HepG2 (cell line): ENCODE results near the gene ITGB5. TPM values are rescaled to one million over a fixed set of nuclear protein-coding genes. Genes with fewer than 3 reads are reported as not detected.

Experiments
- ATAC-seq: fragments of 200-7000 bp; cut with Tn5 transposase; 3 replicates; pipeline ENCODE4 v1.9.1; 2020; ENCODE audit warnings: mild to moderate bottlenecking, moderate library complexity
- BruUV-seq: library from RNA; stranded (reverse); fragments of 400-500 nt; replicated peaks from 2 replicates; lab custom pipeline; 2021; lab: Mats Ljungman, UMichigan
- CTCF ChIA-PET: fragments of 300-600 bp; formaldehyde crosslinking; extraction: SDS; loops from one replicate; lab custom pipeline; 2021; ENCODE audit warnings: low total read pairs, inconsistent platforms, low intra/inter-chr PET ratio; lab: Yijun Ruan, JAX
- POLR2A ChIA-PET: fragments of 350-600 bp; sonication (Branson Sonifier 250); formaldehyde crosslinking; loops from one replicate; lab custom pipeline; 2020; ENCODE audit warnings: antibody characterized with exemption, inconsistent platforms; lab: Yijun Ruan, JAX
- DNase-seq: peaks from one replicate; pipeline ENCODE4 v3.0.0-alpha.2; 2015; ENCODE audit warnings: low spot score
- FAIRE-seq: peaks from 3 replicates; lab custom pipeline; 2011; peaks lifted over from hg19 to GRCh38; lab: Jason Lieb, UNC
- H2AFZ ChIP-seq: one replicate; pipeline ENCODE4 v1.6.1; 2011; ENCODE audit warnings: low read length, inconsistent platforms
- H3K27ac ChIP-seq: fragments of 300-600 bp; 3 replicates; pipeline ENCODE4 v1.8.0; 2011; ENCODE audit warnings: mixed run types, mild to moderate bottlenecking, mixed read lengths, low read length, inconsistent platforms; ENCODE audit not compliant: insufficient read depth; ENCODE audit errors: extremely low read length
- H3K27me3 ChIP-seq, 2 experiments: fragments of 200-600 bp in 1 of 2; 2 replicates in 1 of 2; 3 replicates in 1 of 2; pipeline versions ENCODE4 v1.6.0 to v1.8.0; 2011; ENCODE audit warnings: low read length in 2 of 2, mild to moderate bottlenecking in 2 of 2, moderate library complexity in 2 of 2, inconsistent platforms in 1 of 2; ENCODE audit not compliant: insufficient read depth in 2 of 2, control insufficient read depth in 1 of 2
- H3K36me3 ChIP-seq, 2 experiments: fragments of 200-600 bp in 1 of 2; replicated peaks in 1 of 2; 2 replicates in 1 of 2; 3 replicates in 1 of 2; pipeline versions ENCODE4 v1.5.1 to v1.8.0; 2011; ENCODE audit warnings: low read length in 2 of 2, inconsistent platforms in 1 of 2; ENCODE audit not compliant: insufficient read depth in 2 of 2, control insufficient read depth in 1 of 2
- H3K4me1 ChIP-seq: 2 replicates; pipeline ENCODE4 v1.5.1; 2012; ENCODE audit warnings: low read length, inconsistent platforms; ENCODE audit not compliant: insufficient read depth
- H3K4me2 ChIP-seq: 2 replicates; pipeline ENCODE4 v1.6.0; 2011; ENCODE audit warnings: low read depth, low read length, inconsistent platforms
- H3K4me3 ChIP-seq, 3 experiments: fragments of 200-600 bp in 1 of 3; sonication (generic), shearing (Covaris generic) in 1 of 3; replicated peaks in 1 of 3; 2 replicates each; pipeline ENCODE4 v1.5.1; 2011 to 2016; ENCODE audit warnings: low read length in 3 of 3, inconsistent platforms in 2 of 3, low read depth in 2 of 3, mild to moderate bottlenecking in 2 of 3, control low read depth in 1 of 3, mixed read lengths in 1 of 3; ENCODE audit not compliant: insufficient read depth in 1 of 3
- H3K79me2 ChIP-seq: one replicate; pipeline ENCODE4 v1.6.1; 2011; ENCODE audit warnings: low read length, inconsistent platforms; ENCODE audit not compliant: insufficient read depth
- H3K9ac ChIP-seq: 2 replicates; pipeline ENCODE4 v1.6.0; 2011; ENCODE audit warnings: mild to moderate bottlenecking, low read depth, low read length, inconsistent platforms; ENCODE audit not compliant: insufficient read depth
- H3K9me3 ChIP-seq: 2 replicates; pipeline ENCODE4 v1.5.1; 2012; ENCODE audit warnings: mild to moderate bottlenecking, low read length
- H4K20me1 ChIP-seq: 2 replicates; pipeline ENCODE4 v1.6.0; 2011; ENCODE audit warnings: inconsistent platforms, mild to moderate bottlenecking, low read length, moderate library complexity; ENCODE audit not compliant: insufficient read depth
- GTF3A ChIP-seq: sonication (generic); formaldehyde crosslinking; conservative IDR thresholded peaks from 2 replicates; pipeline ENCODE4 v1.4.0; 2020; ENCODE audit warnings: mild to moderate bottlenecking, missing genetic modification reagents
- NONO ChIP-seq, 2 experiments: fragments of 450-650 bp in 1 of 2; sonication (generic) in 1 of 2; formaldehyde crosslinking in 1 of 2; IDR thresholded peaks in 1 of 2; conservative IDR thresholded peaks in 1 of 2; 2 replicates each; pipeline versions ENCODE4 v1.6.1 to v1.8.0; 2017 to 2022; ENCODE audit warnings: mild to moderate bottlenecking in 1 of 2, missing genetic modification reagents in 1 of 2, moderate library complexity in 1 of 2
- NR1H2 ChIP-seq: sonication (generic); formaldehyde crosslinking; IDR thresholded peaks from 2 replicates; pipeline ENCODE4 v1.8.1; 2022; ENCODE audit warnings: low read depth, missing genetic modification reagents, borderline replicate concordance
- TCF12 ChIP-seq, 2 experiments: fragments of 450-650 bp in 1 of 2; sonication (generic) in 1 of 2; formaldehyde crosslinking in 1 of 2; IDR thresholded peaks; 2 replicates each; pipeline versions ENCODE4 v1.6.1 to v1.8.0; 2017 to 2022; ENCODE audit warnings: antibody characterized with exemption in 1 of 2, mild to moderate bottlenecking in 1 of 2, missing genetic modification reagents in 1 of 2, moderate library complexity in 1 of 2
- ZNF501 ChIP-seq: sonication (generic); formaldehyde crosslinking; IDR thresholded peaks from 2 replicates; pipeline ENCODE4 v1.5.1; 2020; ENCODE audit warnings: mild to moderate bottlenecking, moderate library complexity, missing genetic modification reagents
- in situ Hi-C: cut with HindIII; loops from 2 replicates; pipeline ENCODE4 v1.10.0; 2017; ENCODE audit warnings: low pct_unique_long_range_greater_than_20kb; ENCODE audit not compliant: extremely low pct_ligation_motif_present
- intact Hi-C: fragments of 100-400 bp; cut with micrococcal nuclease; formaldehyde crosslinking; loops from one replicate; pipeline ENCODE4 v1.10.0; 2022; ENCODE audit not compliant: unreplicated experiment
- polyA plus RNA-seq, 8 experiments: library from polyadenylated mRNA; depleted of rRNA in 3 of 8; stranded (reverse) in 7 of 8; unstranded in 1 of 8; fragments of >200 nt; fragmentation: Illumina TruSeq in 4 of 8; extraction: Trizol in 4 of 8; gene quantifications; 2 replicates each; pipeline versions ENCODE4 v1.2.1 to v1.2.3, GENCODE V29; 2011 to 2016; ENCODE audit warnings: low read depth in 4 of 8, missing spikeins in 1 of 8, mixed read lengths in 1 of 8; ENCODE audit not compliant: insufficient read depth in 1 of 8
- total RNA-seq, 5 experiments: library from RNA; depleted of rRNA; stranded (reverse); fragments of >200 nt; fragmentation: Illumina TruSeq; extraction: Trizol; gene quantifications; 2 replicates each; pipeline ENCODE4 v1.2.3, GENCODE V29; 2016; ENCODE audit warnings: low read depth in 1 of 5
- TF ChIP-seq, protein P1 (sequence below): sonication (generic); formaldehyde crosslinking; IDR thresholded peaks from 2 replicates; pipeline ENCODE4 v1.4.0; 2020; ENCODE audit warnings: missing genetic modification reagents, mild to moderate bottlenecking, borderline replicate concordance
- TF ChIP-seq, protein P2 (sequence below): sonication (generic); formaldehyde crosslinking; IDR thresholded peaks from 2 replicates; pipeline ENCODE4 v1.4.0; 2020; ENCODE audit warnings: missing genetic modification reagents, borderline replicate concordance
- TF ChIP-seq, protein P3 (sequence below): sonication (generic); formaldehyde crosslinking; IDR thresholded peaks from 2 replicates; pipeline ENCODE4 v1.5.0; 2020; ENCODE audit warnings: missing genetic modification reagents
- TF ChIP-seq, protein P4 (sequence below): IDR thresholded peaks from 2 replicates; pipeline ENCODE4 v1.4.0; 2020; ENCODE audit warnings: mild to moderate bottlenecking, missing genetic modification reagents

ITGB5 gene
- total and polyA plus RNA-seq, 2 of the 13 experiments (the other 11 are each of a cell fraction or from before 2014, with no cell fraction given): 74.1 to 343 TPM

DNA sequence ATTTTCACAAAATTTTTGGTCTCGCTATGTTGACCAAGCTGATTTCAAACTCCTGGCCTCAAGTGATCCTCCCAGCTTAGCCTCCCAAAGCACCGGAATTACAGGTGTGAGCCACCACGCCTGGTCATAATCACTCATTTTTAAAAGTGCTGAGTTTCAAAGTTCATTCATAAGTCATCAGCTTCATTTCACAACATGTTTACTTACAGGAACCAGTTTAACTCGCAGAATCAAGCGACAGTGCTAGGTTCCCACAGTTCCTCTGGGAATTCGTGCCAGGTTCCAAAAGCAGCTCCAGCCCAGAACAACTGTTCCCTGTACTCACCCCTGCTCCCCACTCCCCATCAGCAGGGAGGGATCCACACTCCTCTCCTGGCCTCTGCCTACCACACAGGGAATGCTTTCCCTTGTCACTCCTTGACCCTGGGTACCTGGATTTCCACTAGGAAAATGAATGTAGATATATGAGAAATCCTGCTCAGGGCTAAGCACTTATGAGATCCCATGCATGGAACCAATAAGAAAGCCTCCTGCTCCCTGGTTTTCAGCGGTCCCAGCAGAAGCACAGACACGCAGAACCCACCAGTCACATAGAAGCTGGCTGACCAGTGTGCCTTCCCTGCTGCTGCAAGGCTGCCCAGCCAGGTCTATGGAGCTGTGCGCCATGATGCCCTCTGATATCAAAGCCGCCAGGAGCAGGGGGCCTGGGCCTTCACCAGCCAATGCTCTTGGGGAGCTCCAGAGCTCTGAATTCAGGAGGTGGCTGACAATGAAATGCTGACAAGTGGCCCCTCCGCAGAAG is 72.3 kb downstream of the ITGB5 start (continued):
- TF ChIP-seq, protein P1, sequence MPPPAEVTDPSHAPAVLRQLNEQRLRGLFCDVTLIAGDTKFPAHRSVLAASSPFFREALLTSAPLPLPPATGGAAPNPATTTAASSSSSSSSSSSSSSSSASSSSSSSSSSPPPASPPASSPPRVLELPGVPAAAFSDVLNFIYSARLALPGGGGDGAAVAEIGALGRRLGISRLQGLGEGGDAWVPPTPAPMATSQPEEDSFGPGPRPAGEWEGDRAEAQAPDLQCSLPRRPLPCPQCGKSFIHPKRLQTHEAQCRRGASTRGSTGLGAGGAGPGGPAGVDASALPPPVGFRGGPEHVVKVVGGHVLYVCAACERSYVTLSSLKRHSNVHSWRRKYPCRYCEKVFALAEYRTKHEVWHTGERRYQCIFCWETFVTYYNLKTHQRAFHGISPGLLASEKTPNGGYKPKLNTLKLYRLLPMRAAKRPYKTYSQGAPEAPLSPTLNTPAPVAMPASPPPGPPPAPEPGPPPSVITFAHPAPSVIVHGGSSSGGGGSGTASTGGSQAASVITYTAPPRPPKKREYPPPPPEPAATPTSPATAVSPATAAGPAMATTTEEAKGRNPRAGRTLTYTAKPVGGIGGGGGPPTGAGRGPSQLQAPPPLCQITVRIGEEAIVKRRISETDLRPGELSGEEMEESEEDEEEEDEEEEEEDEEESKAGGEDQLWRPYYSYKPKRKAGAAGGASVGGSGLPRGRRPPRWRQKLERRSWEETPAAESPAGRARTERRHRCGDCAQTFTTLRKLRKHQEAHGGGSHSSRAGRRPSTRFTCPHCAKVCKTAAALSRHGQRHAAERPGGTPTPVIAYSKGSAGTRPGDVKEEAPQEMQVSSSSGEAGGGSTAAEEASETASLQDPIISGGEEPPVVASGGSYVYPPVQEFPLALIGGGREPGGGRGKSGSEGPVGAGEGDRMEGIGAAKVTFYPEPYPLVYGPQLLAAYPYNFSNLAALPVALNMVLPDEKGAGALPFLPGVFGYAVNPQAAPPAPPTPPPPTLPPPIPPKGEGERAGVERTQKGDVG (CRISPR knock-in tag): peak; percentile 61; the same call in 1 of the 2 replicates
- TF ChIP-seq NR1H2 (CRISPR knock-in tag) (no peak), GTF3A (CRISPR knock-in tag) (no peak), NONO (IDR thresholded peaks at IDR 0.05) (no peak), NONO (CRISPR knock-in tag; conservative IDR thresholded peaks at IDR 0.05) (peak; percentile 57; the same call in 1 of the 2 replicates)

DNA sequence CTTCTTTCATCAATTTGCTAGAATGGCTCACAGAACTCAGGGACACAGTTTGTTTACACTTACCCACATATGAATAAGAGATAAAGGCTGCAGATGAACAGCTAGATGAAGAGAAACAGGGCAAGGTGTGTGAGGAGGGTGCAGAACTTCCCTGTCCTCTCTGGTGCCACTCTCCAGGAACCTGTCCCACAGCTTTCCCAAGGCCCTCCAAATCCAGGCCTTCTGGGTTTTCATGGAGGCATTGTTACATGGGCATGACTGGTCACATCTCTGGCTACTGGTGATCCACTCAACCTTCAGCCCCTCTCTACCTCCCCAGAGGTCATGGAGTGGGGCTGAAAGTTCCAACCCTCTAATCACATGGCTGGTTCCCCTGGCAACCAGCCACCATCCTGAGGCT is 73.6 kb downstream of the ITGB5 start:
- POLR2A ChIA-PET: interaction anchor here (0.7 to 2.4 kb wide), 10 partner anchors 9 to 83 kb away, joined by 3 to 15 read pairs (median 5); partner anchors contain the start of genes ITGB5 and UMPS
- Histone ChIP-seq H2AFZ (no peak overlapping the region), H3K9ac (peak overlapping the region; percentile 53), H3K4me2 (peak overlapping the region; percentile 57; the same call in 1 of the 2 replicates), H3K4me3 (no peak overlapping the region), H3K9me3 (no peaks in the 10 kb centered on the region), H3K27ac (peak overlapping the region; percentile 72), H3K79me2 (no peaks in the 10 kb centered on the region), H3K27me3 (no peaks in the 10 kb centered on the region), H4K20me1 (no peaks in the 10 kb centered on the region), H3K4me1 (peaks cover 70% of the 10 kb centered on the region), H3K36me3 (peaks cover 27 to 57% of the 10 kb centered on the region in 2 experiments)
- FAIRE-seq (peak; percentile 12), ATAC-seq (no peak), DNase-seq (no peak)
- CTCF ChIA-PET: no interaction called here
- intact Hi-C loops (no loop called here), in situ Hi-C loops (no loop called here)
- BruUV-seq: no TSS peak
- TF ChIP-seq, protein P2, sequence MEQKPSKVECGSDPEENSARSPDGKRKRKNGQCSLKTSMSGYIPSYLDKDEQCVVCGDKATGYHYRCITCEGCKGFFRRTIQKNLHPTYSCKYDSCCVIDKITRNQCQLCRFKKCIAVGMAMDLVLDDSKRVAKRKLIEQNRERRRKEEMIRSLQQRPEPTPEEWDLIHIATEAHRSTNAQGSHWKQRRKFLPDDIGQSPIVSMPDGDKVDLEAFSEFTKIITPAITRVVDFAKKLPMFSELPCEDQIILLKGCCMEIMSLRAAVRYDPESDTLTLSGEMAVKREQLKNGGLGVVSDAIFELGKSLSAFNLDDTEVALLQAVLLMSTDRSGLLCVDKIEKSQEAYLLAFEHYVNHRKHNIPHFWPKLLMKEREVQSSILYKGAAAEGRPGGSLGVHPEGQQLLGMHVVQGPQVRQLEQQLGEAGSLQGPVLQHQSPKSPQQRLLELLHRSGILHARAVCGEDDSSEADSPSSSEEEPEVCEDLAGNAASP (CRISPR knock-in tag): no peak
- TF ChIP-seq ZNF501 (CRISPR knock-in tag) (peak; percentile 3; the same call in 1 of the 2 replicates), TCF12 (IDR thresholded peaks at IDR 0.05) (no peak), TCF12 (CRISPR knock-in tag; IDR thresholded peaks at IDR 0.05) (no peak)
- TF ChIP-seq, protein P3, sequence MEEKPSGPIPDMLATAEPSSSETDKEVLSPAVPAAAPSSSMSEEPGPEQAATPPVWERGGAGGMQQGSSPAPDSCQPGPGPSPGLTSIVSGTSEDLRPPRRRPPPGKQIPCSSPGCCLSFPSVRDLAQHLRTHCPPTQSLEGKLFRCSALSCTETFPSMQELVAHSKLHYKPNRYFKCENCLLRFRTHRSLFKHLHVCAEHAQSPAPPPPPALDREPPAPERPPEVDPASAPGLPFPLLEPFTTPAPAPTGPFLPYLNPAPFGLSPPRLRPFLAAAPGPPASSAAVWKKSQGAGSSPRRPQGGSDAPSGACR: no peak
- TF ChIP-seq, protein P4, sequence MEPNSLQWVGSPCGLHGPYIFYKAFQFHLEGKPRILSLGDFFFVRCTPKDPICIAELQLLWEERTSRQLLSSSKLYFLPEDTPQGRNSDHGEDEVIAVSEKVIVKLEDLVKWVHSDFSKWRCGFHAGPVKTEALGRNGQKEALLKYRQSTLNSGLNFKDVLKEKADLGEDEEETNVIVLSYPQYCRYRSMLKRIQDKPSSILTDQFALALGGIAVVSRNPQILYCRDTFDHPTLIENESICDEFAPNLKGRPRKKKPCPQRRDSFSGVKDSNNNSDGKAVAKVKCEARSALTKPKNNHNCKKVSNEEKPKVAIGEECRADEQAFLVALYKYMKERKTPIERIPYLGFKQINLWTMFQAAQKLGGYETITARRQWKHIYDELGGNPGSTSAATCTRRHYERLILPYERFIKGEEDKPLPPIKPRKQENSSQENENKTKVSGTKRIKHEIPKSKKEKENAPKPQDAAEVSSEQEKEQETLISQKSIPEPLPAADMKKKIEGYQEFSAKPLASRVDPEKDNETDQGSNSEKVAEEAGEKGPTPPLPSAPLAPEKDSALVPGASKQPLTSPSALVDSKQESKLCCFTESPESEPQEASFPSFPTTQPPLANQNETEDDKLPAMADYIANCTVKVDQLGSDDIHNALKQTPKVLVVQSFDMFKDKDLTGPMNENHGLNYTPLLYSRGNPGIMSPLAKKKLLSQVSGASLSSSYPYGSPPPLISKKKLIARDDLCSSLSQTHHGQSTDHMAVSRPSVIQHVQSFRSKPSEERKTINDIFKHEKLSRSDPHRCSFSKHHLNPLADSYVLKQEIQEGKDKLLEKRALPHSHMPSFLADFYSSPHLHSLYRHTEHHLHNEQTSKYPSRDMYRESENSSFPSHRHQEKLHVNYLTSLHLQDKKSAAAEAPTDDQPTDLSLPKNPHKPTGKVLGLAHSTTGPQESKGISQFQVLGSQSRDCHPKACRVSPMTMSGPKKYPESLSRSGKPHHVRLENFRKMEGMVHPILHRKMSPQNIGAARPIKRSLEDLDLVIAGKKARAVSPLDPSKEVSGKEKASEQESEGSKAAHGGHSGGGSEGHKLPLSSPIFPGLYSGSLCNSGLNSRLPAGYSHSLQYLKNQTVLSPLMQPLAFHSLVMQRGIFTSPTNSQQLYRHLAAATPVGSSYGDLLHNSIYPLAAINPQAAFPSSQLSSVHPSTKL (CRISPR knock-in tag): no peak
